ENCODE data around the gene SLC34A1. TPM values are rescaled to one million over a fixed set of nuclear protein-coding genes. Genes with fewer than 3 reads are reported as not detected.

The SLC34A1 gene
- total RNA-seq, 4 donors from 2014 or later: 0.12 TPM; not detected in 3

DNA sequence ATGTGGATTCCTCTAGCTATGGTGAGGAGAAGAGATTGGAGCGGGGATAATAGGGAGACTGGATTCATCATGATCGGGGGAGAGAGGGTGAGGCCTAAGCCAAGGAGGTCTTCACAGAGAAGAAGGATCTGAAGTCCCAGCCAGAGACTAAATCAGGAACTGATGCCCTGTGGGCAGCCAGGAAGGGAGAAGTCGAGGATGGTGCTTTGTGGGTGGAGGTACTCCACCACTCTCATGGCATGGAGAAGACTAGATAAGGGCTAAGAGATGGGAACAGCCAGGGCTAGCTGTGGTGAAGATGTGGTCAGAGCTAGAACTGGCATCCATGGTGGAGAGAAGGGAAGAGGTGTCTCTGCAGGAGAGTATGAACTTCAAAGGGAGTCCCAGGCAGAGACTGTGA lies 29.5 kb upstream of the SLC34A1 start:
- H3K27ac ChIP-seq: no peak overlapping the region
- no peak for ATAC-seq
- H3K27me3 ChIP-seq: peaks cover 12% of the 10 kb centered on the region
- WGBS, 2 donors (ENCODE audit: low coverage in 1 of 2): 68 to 79% methylated on average over 2 to 3 of the region's 3 CpGs
- H3K4me1 ChIP-seq: peaks cover 0 to 21% (median 11%) of the 10 kb centered on the region in 3 donors
- TF ChIP-seq EP300 (IDR thresholded peaks at IDR 0.05): no peak
- TF ChIP-seq POLR2AphosphoS5 (IDR thresholded peaks at IDR 0.05): no peak
- TF ChIP-seq, protein P1, sequence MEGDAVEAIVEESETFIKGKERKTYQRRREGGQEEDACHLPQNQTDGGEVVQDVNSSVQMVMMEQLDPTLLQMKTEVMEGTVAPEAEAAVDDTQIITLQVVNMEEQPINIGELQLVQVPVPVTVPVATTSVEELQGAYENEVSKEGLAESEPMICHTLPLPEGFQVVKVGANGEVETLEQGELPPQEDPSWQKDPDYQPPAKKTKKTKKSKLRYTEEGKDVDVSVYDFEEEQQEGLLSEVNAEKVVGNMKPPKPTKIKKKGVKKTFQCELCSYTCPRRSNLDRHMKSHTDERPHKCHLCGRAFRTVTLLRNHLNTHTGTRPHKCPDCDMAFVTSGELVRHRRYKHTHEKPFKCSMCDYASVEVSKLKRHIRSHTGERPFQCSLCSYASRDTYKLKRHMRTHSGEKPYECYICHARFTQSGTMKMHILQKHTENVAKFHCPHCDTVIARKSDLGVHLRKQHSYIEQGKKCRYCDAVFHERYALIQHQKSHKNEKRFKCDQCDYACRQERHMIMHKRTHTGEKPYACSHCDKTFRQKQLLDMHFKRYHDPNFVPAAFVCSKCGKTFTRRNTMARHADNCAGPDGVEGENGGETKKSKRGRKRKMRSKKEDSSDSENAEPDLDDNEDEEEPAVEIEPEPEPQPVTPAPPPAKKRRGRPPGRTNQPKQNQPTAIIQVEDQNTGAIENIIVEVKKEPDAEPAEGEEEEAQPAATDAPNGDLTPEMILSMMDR (IDR thresholded peaks at IDR 0.05): no peak
- no peak for TF ChIP-seq POLR2A (IDR thresholded peaks at IDR 0.05)
- no peaks in the 10 kb centered on the region for H3K9me3 ChIP-seq
- no peak overlapping the region for H3K4me3 ChIP-seq
- H3K36me3 ChIP-seq: peaks cover 0 to 5% of the 10 kb centered on the region in 2 donors

- Histone ChIP-seq H3K36me3 (no peaks in the 10 kb centered on the region), H3K4me3 (no peak overlapping the region), H3K9me3 (no peaks in the 10 kb centered on the region), H3K27ac (no peak overlapping the region), H3K4me1 (peaks cover 0 to 15% (median 6%) of the 10 kb centered on the region in 3 donors), H3K27me3 (peaks cover 12% of the 10 kb centered on the region)
- 83 to 86% methylated on average over 1 of the region's 1 CpG for WGBS, 2 donors (ENCODE audit: low coverage in 1 of 2)
- ATAC-seq: no peak
- no peak for TF ChIP-seq POLR2AphosphoS5 (IDR thresholded peaks at IDR 0.05)
- TF ChIP-seq, protein P1 (IDR thresholded peaks at IDR 0.05): no peak
- TF ChIP-seq POLR2A (IDR thresholded peaks at IDR 0.05): no peak
- no peak for TF ChIP-seq EP300 (IDR thresholded peaks at IDR 0.05)
Observed at GRCh38 chr5:177355162-177355867, 28.9 kb upstream of the SLC34A1 start.

GRCh38 chr5:177355868-177356168 lies 28.4 kb upstream of the SLC34A1 start:
- peaks cover 12% of the 10 kb centered on the region for H3K27me3 ChIP-seq
- no peak overlapping the region for H3K27ac ChIP-seq
- ATAC-seq: no peak
- peaks cover 0 to 10% (median 1%) of the 10 kb centered on the region in 3 donors for H3K4me1 ChIP-seq
- WGBS, 2 donors (ENCODE audit: low coverage in 1 of 2): 0 to 8% methylated on average over 1 of the region's 1 CpG
- no peak for TF ChIP-seq POLR2AphosphoS5 (IDR thresholded peaks at IDR 0.05)
- no peak overlapping the region for H3K4me3 ChIP-seq
- H3K36me3 ChIP-seq: no peaks in the 10 kb centered on the region
- no peaks in the 10 kb centered on the region for H3K9me3 ChIP-seq

DNA sequence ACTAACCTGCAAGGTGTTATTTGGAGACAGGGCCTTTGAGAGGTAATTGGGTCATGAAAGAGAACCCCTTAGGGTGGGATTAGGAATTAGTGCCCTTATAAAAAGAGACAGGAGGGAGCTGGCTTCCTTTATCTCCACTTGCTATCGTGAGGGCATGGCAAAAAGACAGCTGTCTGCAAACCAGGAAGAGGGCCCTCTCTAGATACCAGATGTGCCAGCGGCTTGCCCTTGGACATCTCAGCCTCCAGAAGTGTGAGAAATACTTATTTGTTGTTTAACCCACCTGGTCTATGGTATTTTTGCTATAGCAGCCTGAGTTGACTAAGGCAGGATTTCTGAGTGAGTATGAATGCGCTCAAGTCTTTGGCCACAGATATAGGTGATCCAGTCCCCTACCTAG lies 27.5 kb upstream of the SLC34A1 start:
- WGBS, 2 donors (ENCODE audit: low coverage in 1 of 2): 74 to 78% methylated on average over 3 of the region's 3 CpGs
- no peaks in the 10 kb centered on the region for H3K9me3 ChIP-seq
- H3K36me3 ChIP-seq: no peaks in the 10 kb centered on the region
- H3K4me3 ChIP-seq: no peak overlapping the region
- TF ChIP-seq POLR2AphosphoS5 (IDR thresholded peaks at IDR 0.05) (no peak), POLR2A (IDR thresholded peaks at IDR 0.05) (no peak), EP300 (IDR thresholded peaks at IDR 0.05) (no peak)
- TF ChIP-seq, protein P1 (IDR thresholded peaks at IDR 0.05): no peak
- peaks cover 12% of the 10 kb centered on the region for H3K27me3 ChIP-seq
- H3K4me1 ChIP-seq: peaks cover 0 to 7% (median 0%) of the 10 kb centered on the region in 3 donors
- no peak overlapping the region for H3K27ac ChIP-seq
- ATAC-seq: no peak

DNA sequence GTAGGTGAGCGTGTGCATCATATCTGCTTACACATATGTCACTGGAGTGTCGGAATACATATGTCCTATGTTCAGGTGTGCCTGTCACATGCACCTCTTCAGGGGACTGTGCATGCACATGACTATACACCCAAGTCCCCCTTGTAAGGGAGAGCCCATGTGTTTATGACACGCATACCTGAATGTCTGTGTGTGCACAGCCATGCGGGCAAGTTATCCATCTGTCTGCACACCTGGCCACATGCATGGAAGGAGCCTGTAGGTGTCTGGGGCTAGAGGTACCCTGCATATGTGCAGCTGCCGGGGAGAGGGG lies 27.1 kb upstream of the SLC34A1 start:
- WGBS, 2 donors (ENCODE audit: low coverage in 1 of 2): 71 to 80% methylated on average over 1 of the region's 5 CpGs
- Histone ChIP-seq H3K4me1 (peaks cover 0 to 5% (median 0%) of the 10 kb centered on the region in 3 donors), H3K27me3 (peaks cover 12% of the 10 kb centered on the region), H3K4me3 (no peak overlapping the region), H3K36me3 (no peaks in the 10 kb centered on the region), H3K9me3 (no peaks in the 10 kb centered on the region), H3K27ac (no peak overlapping the region)
- TF ChIP-seq POLR2A (IDR thresholded peaks at IDR 0.05) (no peak), EP300 (IDR thresholded peaks at IDR 0.05) (no peak), POLR2AphosphoS5 (IDR thresholded peaks at IDR 0.05) (no peak)
- TF ChIP-seq, protein P1 (IDR thresholded peaks at IDR 0.05): no peak
- ATAC-seq: no peak

Data from gastroesophageal sphincter (tissue), 4 donors.